ENCODE results near the gene CTBP2.

DNA sequence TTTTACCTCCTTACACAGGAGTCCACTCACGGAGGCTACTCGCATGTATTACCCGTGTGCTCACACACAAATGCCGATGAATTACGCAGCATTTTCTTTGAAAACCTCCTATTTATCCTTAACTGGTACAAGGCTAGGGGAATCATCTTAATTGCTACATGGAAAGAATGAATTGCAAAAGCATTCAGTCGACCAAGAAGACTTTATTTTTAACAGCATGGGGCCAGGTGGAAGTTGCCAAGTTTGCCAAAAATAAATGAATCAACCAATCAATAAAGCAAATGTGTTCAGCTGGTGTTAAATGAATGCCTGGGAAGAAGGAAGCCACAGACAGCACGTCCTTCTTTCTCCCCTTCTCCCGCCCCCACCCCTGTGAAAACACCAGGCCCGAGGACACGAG, 55.8 kb downstream of the CTBP2 start:
- TF ChIP-seq, protein P1, sequence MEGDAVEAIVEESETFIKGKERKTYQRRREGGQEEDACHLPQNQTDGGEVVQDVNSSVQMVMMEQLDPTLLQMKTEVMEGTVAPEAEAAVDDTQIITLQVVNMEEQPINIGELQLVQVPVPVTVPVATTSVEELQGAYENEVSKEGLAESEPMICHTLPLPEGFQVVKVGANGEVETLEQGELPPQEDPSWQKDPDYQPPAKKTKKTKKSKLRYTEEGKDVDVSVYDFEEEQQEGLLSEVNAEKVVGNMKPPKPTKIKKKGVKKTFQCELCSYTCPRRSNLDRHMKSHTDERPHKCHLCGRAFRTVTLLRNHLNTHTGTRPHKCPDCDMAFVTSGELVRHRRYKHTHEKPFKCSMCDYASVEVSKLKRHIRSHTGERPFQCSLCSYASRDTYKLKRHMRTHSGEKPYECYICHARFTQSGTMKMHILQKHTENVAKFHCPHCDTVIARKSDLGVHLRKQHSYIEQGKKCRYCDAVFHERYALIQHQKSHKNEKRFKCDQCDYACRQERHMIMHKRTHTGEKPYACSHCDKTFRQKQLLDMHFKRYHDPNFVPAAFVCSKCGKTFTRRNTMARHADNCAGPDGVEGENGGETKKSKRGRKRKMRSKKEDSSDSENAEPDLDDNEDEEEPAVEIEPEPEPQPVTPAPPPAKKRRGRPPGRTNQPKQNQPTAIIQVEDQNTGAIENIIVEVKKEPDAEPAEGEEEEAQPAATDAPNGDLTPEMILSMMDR (IDR thresholded peaks at IDR 0.05): no peak
- TF ChIP-seq, protein P2, sequence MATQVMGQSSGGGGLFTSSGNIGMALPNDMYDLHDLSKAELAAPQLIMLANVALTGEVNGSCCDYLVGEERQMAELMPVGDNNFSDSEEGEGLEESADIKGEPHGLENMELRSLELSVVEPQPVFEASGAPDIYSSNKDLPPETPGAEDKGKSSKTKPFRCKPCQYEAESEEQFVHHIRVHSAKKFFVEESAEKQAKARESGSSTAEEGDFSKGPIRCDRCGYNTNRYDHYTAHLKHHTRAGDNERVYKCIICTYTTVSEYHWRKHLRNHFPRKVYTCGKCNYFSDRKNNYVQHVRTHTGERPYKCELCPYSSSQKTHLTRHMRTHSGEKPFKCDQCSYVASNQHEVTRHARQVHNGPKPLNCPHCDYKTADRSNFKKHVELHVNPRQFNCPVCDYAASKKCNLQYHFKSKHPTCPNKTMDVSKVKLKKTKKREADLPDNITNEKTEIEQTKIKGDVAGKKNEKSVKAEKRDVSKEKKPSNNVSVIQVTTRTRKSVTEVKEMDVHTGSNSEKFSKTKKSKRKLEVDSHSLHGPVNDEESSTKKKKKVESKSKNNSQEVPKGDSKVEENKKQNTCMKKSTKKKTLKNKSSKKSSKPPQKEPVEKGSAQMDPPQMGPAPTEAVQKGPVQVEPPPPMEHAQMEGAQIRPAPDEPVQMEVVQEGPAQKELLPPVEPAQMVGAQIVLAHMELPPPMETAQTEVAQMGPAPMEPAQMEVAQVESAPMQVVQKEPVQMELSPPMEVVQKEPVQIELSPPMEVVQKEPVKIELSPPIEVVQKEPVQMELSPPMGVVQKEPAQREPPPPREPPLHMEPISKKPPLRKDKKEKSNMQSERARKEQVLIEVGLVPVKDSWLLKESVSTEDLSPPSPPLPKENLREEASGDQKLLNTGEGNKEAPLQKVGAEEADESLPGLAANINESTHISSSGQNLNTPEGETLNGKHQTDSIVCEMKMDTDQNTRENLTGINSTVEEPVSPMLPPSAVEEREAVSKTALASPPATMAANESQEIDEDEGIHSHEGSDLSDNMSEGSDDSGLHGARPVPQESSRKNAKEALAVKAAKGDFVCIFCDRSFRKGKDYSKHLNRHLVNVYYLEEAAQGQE (IDR thresholded peaks at IDR 0.05; ENCODE audit: insufficient read depth in 1 of 2, low read depth in 2 of 2, low read length in 1 of 2): no peak
- no peak for TF ChIP-seq POLR2AphosphoS5 (IDR thresholded peaks at IDR 0.05; ENCODE audit: low read depth, low read length)
- TF ChIP-seq TCF7L2 (IDR thresholded peaks at IDR 0.05; ENCODE audit: low read depth, low read length): no peak
- no peak for TF ChIP-seq SIN3A (IDR thresholded peaks at IDR 0.05; ENCODE audit: borderline replicate concordance, insufficient read depth, low read depth, low read length)

All from Panc1 (cell line).